DOHH2 (cell line): Measurements from ENCODE around the gene GINS1.

Experiments used
- H3F3A ChIP-seq: fragments of 200-600 bp; sonication (generic), shearing (Covaris generic); 2 replicates; pipeline ENCODE4 v1.6.0; 2016; ENCODE audit warnings: antibody characterized with exemption, mild to moderate bottlenecking; ENCODE audit not compliant: control insufficient read depth, insufficient read depth
- H3K27ac ChIP-seq: fragments of 200-600 bp; sonication (generic); 2 replicates; pipeline ENCODE4 v1.5.1; 2014; ENCODE audit warnings: low read depth, mild to moderate bottlenecking, low read length, moderate library complexity
- H3K27me3 ChIP-seq: fragments of 200-600 bp; sonication (generic); 2 replicates; pipeline ENCODE4 v1.6.1; 2014; ENCODE audit warnings: mild to moderate bottlenecking, low read length, mixed read lengths; ENCODE audit not compliant: control insufficient read depth
- H3K36me3 ChIP-seq: fragments of 200-600 bp; sonication (generic); 2 replicates; pipeline ENCODE4 v1.6.1; 2014; ENCODE audit warnings: mild to moderate bottlenecking, low read length, moderate library complexity, mixed read lengths; ENCODE audit not compliant: control insufficient read depth
- H3K4me1 ChIP-seq: fragments of 200-600 bp; sonication (generic); 2 replicates; pipeline ENCODE4 v1.6.1; 2014; ENCODE audit warnings: mild to moderate bottlenecking, low read length, mixed read lengths; ENCODE audit not compliant: control insufficient read depth
- H3K4me2 ChIP-seq: fragments of 200-600 bp; sonication (generic); 2 replicates; pipeline ENCODE4 v1.6.0; 2014; ENCODE audit warnings: mild to moderate bottlenecking, low read length, moderate library complexity
- H3K4me3 ChIP-seq: fragments of 200-600 bp; sonication (generic); 2 replicates; pipeline ENCODE4 v1.5.1; 2014; ENCODE audit warnings: mild to moderate bottlenecking, low read length, mixed read lengths
- H3K79me2 ChIP-seq: fragments of 200-600 bp; sonication (generic); 2 replicates; pipeline ENCODE4 v1.6.1; 2014; ENCODE audit warnings: mild to moderate bottlenecking, low read length, mixed read lengths; ENCODE audit not compliant: control insufficient read depth
- H3K9me2 ChIP-seq: fragments of 200-600 bp; sonication (generic); replicated peaks from 2 replicates; pipeline ENCODE4 v1.6.1; 2014; ENCODE audit warnings: mild to moderate bottlenecking, low read length, mixed read lengths; ENCODE audit not compliant: control insufficient read depth
- H3K9me3 ChIP-seq: fragments of 200-600 bp; sonication (generic); 2 replicates; pipeline ENCODE4 v1.6.1; 2014; ENCODE audit warnings: antibody characterized with exemption, low read length, mixed read lengths; ENCODE audit not compliant: control insufficient read depth, insufficient read depth
- H4K20me1 ChIP-seq: fragments of 200-600 bp; sonication (generic); 2 replicates; pipeline ENCODE4 v1.6.0; 2014; ENCODE audit warnings: low read depth, mild to moderate bottlenecking, antibody characterized with exemption, low read length, moderate library complexity; ENCODE audit not compliant: control insufficient read depth, insufficient read depth
- CTCF ChIP-seq: fragments of 200-600 bp; sonication (generic); IDR thresholded peaks from one replicate; pipeline ENCODE4 v1.5.1; 2014; ENCODE audit warnings: antibody characterized with exemption, mild to moderate bottlenecking, low read depth, low read length; ENCODE audit not compliant: poor library complexity, severe bottlenecking
- EZH2phosphoT487 ChIP-seq: fragments of 200-600 bp; sonication (generic); IDR thresholded peaks from 2 replicates; pipeline ENCODE4 v1.6.1; 2017; ENCODE audit warnings: borderline replicate concordance, mild to moderate bottlenecking, antibody characterized with exemption, low read length, moderate library complexity, mixed read lengths

GINS1 gene

GRCh38 chr20:25487306-25487705 lies 79.8 kb downstream of the GINS1 start:
- Histone ChIP-seq H3K79me2 (no peaks in the 10 kb centered on the region), H3K27ac (no peak overlapping the region), H3K9me3 (no peaks in the 10 kb centered on the region), H3K36me3 (no peaks in the 10 kb centered on the region), H3K9me2 (no peaks in the 10 kb centered on the region), H3K4me3 (no peak overlapping the region), H3K27me3 (no peaks in the 10 kb centered on the region; the same call in 1 of the 2 replicates), H3K4me1 (peaks cover 9% of the 10 kb centered on the region), H3F3A (no peaks in the 10 kb centered on the region), H3K4me2 (no peak overlapping the region), H4K20me1 (no peaks in the 10 kb centered on the region)
- TF ChIP-seq EZH2phosphoT487: no peak
- no peak for TF ChIP-seq CTCF

GRCh38 chr20:25487975-25488374 lies 80.5 kb downstream of the GINS1 start:
- Histone ChIP-seq H3K27ac (no peak overlapping the region), H3K79me2 (no peaks in the 10 kb centered on the region), H3K4me3 (no peak overlapping the region), H3F3A (no peaks in the 10 kb centered on the region), H3K4me2 (no peak overlapping the region), H3K9me2 (no peaks in the 10 kb centered on the region), H3K36me3 (no peaks in the 10 kb centered on the region), H3K9me3 (no peaks in the 10 kb centered on the region), H3K4me1 (peaks cover 9% of the 10 kb centered on the region), H3K27me3 (no peaks in the 10 kb centered on the region; the same call in 1 of the 2 replicates), H4K20me1 (no peaks in the 10 kb centered on the region)
- TF ChIP-seq CTCF: no peak
- TF ChIP-seq EZH2phosphoT487: no peak

GRCh38 chr20:25489221-25489871 lies 81.9 kb downstream of the GINS1 start:
- H3K36me3 ChIP-seq: no peaks in the 10 kb centered on the region
- peaks cover 9% of the 10 kb centered on the region for H3K4me1 ChIP-seq
- TF ChIP-seq CTCF (no peak), EZH2phosphoT487 (no peak)
- no peak overlapping the region for H3K4me3 ChIP-seq
- H3K9me2 ChIP-seq: no peaks in the 10 kb centered on the region
- H3K9me3 ChIP-seq: no peaks in the 10 kb centered on the region
- no peaks in the 10 kb centered on the region; the same call in 1 of the 2 replicates for H3K27me3 ChIP-seq
- no peaks in the 10 kb centered on the region for H3K79me2 ChIP-seq
- no peak overlapping the region for H3K27ac ChIP-seq
- no peaks in the 10 kb centered on the region; the same call in 1 of the 2 replicates for H4K20me1 ChIP-seq
- no peak overlapping the region for H3K4me2 ChIP-seq
- no peaks in the 10 kb centered on the region for H3F3A ChIP-seq
